Lower leg skin (tissue), 3 donors: ENCODE measurements around the gene FOXN4.

Experiments
- CTCF ChIP-seq, 3 donors: fragments of 450-650 bp; IDR thresholded peaks; one replicate each; pipeline ENCODE4 v1.5.1; 2016; ENCODE audit warnings: antibody characterized with exemption in 3 of 3, mild to moderate bottlenecking in 3 of 3, moderate library complexity in 2 of 3
- POLR2A ChIP-seq, 2 donors: fragments of 450-650 bp; IDR thresholded peaks; one replicate each; pipeline ENCODE4 v1.6.1; 2016 to 2017; ENCODE audit warnings: antibody characterized with exemption in 2 of 2, mild to moderate bottlenecking in 1 of 2, moderate library complexity in 1 of 2

GRCh38 chr12:109289004-109289403, 20.1 kb downstream of the FOXN4 start:
- TF ChIP-seq CTCF (IDR thresholded peaks at IDR 0.05) = no peak
- TF ChIP-seq POLR2A (IDR thresholded peaks at IDR 0.05) = no peak
